ENCODE data around the gene ZSCAN9. TPM values are rescaled to one million over a fixed set of nuclear protein-coding genes. Genes with fewer than 3 reads are reported as not detected.

The ZSCAN9 gene
- total and polyA plus RNA-seq, 2 of the 13 experiments (the other 11 are each of a cell fraction or from before 2014, with no cell fraction given): 14.6 to 17.8 TPM

- TF ChIP-seq HINFP (CRISPR knock-in tag; IDR thresholded peaks at IDR 0.05; ENCODE audit: low read depth) (peak; percentile 97), ZNF75D (CRISPR knock-in tag; IDR thresholded peaks at IDR 0.05; ENCODE audit: borderline replicate concordance) (no peak), ZNF713 (CRISPR knock-in tag; IDR thresholded peaks at IDR 0.05) (no peak), NFIC (IDR thresholded peaks at IDR 0.05; ENCODE audit: low read length) (no peak), MED13 (CRISPR knock-in tag; IDR thresholded peaks at IDR 0.05) (no peak), SSRP1 (CRISPR knock-in tag; IDR thresholded peaks at IDR 0.05) (peak; percentile 81; the same call in 1 of the 2 replicates), FLYWCH1 (CRISPR knock-in tag; IDR thresholded peaks at IDR 0.05) (no peak), ZFP36 (IDR thresholded peaks at IDR 0.05; ENCODE audit: borderline replicate concordance, low read depth, low read length, partially characterized antibody) (no peak), ZNF264 (CRISPR knock-in tag; IDR thresholded peaks at IDR 0.05) (no peak), ZBTB46 (CRISPR knock-in tag; IDR thresholded peaks at IDR 0.05; ENCODE audit: borderline replicate concordance) (peak; percentile 89; the same call in 1 of the 2 replicates), HNF1B (CRISPR knock-in tag; IDR thresholded peaks at IDR 0.05) (peak; percentile 95), ZSCAN31 (CRISPR knock-in tag; IDR thresholded peaks at IDR 0.05; ENCODE audit: low read depth) (peak; percentile 65; the same call in 1 of the 2 replicates), CSRNP2 (CRISPR knock-in tag; conservative IDR thresholded peaks at IDR 0.05; ENCODE audit: low read depth) (no peak), SKI (IDR thresholded peaks at IDR 0.05; ENCODE audit: partially characterized antibody) (peak; percentile 61), RARG (CRISPR knock-in tag; IDR thresholded peaks at IDR 0.05; ENCODE audit: low read depth) (no peak), SMARCE1 (IDR thresholded peaks at IDR 0.05; ENCODE audit: borderline replicate concordance) (no peak), JUND (CRISPR knock-in tag; IDR thresholded peaks at IDR 0.05) (peak; percentile 49; the same call in 1 of the 2 replicates), TP53 (CRISPR knock-in tag; conservative IDR thresholded peaks at IDR 0.05) (no peak), ZNF670 (CRISPR knock-in tag; IDR thresholded peaks at IDR 0.05; ENCODE audit: borderline replicate concordance) (0 out of 2 replicates have a peak, but pooled peaks have one; percentile 16)
These were observed at the start of gene ZSCAN9 (continued) for GRCh38 chr6:28225056-28225834.
